B cell (primary cell): ENCODE results near the gene PTGES. TPM values are rescaled to one million over a fixed set of nuclear protein-coding genes. Genes with fewer than 3 reads are reported as not detected.

Experiments
- ATAC-seq: fragments of 200-7000 bp; cut with Tn5 transposase; one replicate; pipeline ENCODE4 v1.10.0; 2021; ENCODE audit warnings: low read depth, mild to moderate bottlenecking, moderate number of reproducible peaks, moderate library complexity
- CTCF ChIA-PET: fragments of 350-600 bp; sonication (Branson Sonifier 250); formaldehyde crosslinking; loops from one replicate; lab custom pipeline; 2021; ENCODE audit warnings: antibody characterized with exemption, inconsistent platforms; lab: Charles Lee
- POLR2A ChIA-PET: fragments of 350-600 bp; sonication (Branson Sonifier 250); formaldehyde crosslinking; loops from one replicate; lab custom pipeline; 2021; ENCODE audit warnings: antibody characterized with exemption; lab: Charles Lee
- DNase-seq: peaks from one replicate; pipeline ENCODE4 v3.0.0; 2013
- H2AFZ ChIP-seq: 2 replicates; pipeline ENCODE4 v1.6.1; 2012; ENCODE audit warnings: mild to moderate bottlenecking, low read depth, low read length; ENCODE audit not compliant: insufficient read depth, poor library complexity, severe bottlenecking
- H3K27ac ChIP-seq, 2 donors: 1 replicate in 1 of 2; 2 replicates in 1 of 2; pipeline ENCODE4 v1.5.1; 2012 to 2013; ENCODE audit warnings: low read length in 2 of 2, mild to moderate bottlenecking in 2 of 2, moderate library complexity in 1 of 2
- H3K27me3 ChIP-seq, 4 experiments: fragments of 200-600 bp in 1 of 4; sonication (generic) in 1 of 4; replicated peaks in 1 of 4; 1 replicate in 2 of 4; 2 replicates in 2 of 4; pipeline versions ENCODE4 v1.6.1 to v1.7.0; 2013 to 2016; ENCODE audit warnings: low read length in 3 of 4, mild to moderate bottlenecking in 2 of 4, mixed read lengths in 1 of 4, moderate library complexity in 1 of 4; ENCODE audit not compliant: insufficient read depth in 4 of 4, control insufficient read depth in 3 of 4; ENCODE audit errors: control extremely low read depth in 1 of 4
- H3K36me3 ChIP-seq, 2 experiments: replicated peaks in 1 of 2; 1 replicate in 1 of 2; 2 replicates in 1 of 2; pipeline versions ENCODE4 v1.6.1 to v1.7.1; 2013; ENCODE audit warnings: low read length in 1 of 2; ENCODE audit not compliant: insufficient read depth in 2 of 2, control insufficient read depth in 1 of 2; ENCODE audit errors: control extremely low read depth in 1 of 2, extremely low read depth in 1 of 2
- H3K4me1 ChIP-seq, 2 donors: fragments of 200-600 bp in 1 of 2; sonication (generic) in 1 of 2; 1 replicate in 1 of 2; 2 replicates in 1 of 2; pipeline versions ENCODE4 v1.5.1 to v1.6.1; 2013 to 2017; ENCODE audit warnings: low read length in 2 of 2; ENCODE audit not compliant: control insufficient read depth in 2 of 2, insufficient read depth in 2 of 2
- H3K4me2 ChIP-seq: replicated peaks from 2 replicates; pipeline ENCODE3; 2012; ENCODE audit warnings: mild to moderate bottlenecking, low read depth, low read length; ENCODE audit not compliant: poor library complexity, severe bottlenecking
- H3K4me3 ChIP-seq, 5 experiments: fragments of 200-600 bp in 1 of 5; sonication (generic) in 1 of 5; 1 replicate in 3 of 5; 2 replicates in 2 of 5; pipeline versions ENCODE4 v1.5.1 to v1.7.0; 2011 to 2016; ENCODE audit warnings: low read length in 4 of 5, mild to moderate bottlenecking in 4 of 5, low read depth in 2 of 5, control low read depth in 1 of 5, moderate library complexity in 1 of 5; ENCODE audit not compliant: insufficient read depth in 1 of 5; ENCODE audit errors: control extremely low read depth in 1 of 5, extremely low read depth in 1 of 5
- H3K79me2 ChIP-seq: fragments of 200-600 bp; sonication (generic); one replicate; pipeline ENCODE4 v1.6.0; 2016; ENCODE audit warnings: low read length; ENCODE audit not compliant: control insufficient read depth, insufficient read depth
- H3K9ac ChIP-seq: fragments of 200-600 bp; sonication (generic); 2 replicates; pipeline ENCODE4 v1.6.1; 2017; ENCODE audit warnings: mild to moderate bottlenecking, low read length, moderate library complexity
- H3K9me3 ChIP-seq, 3 donors: one replicate each; pipeline versions ENCODE4 v1.6.1 to v1.7.1; 2013; ENCODE audit warnings: low read length in 2 of 3; ENCODE audit not compliant: control insufficient read depth in 2 of 3, insufficient read depth in 1 of 3; ENCODE audit errors: control extremely low read depth in 1 of 3
- H4K20me1 ChIP-seq: 2 replicates; pipeline ENCODE4 v1.6.0; 2012; ENCODE audit warnings: mild to moderate bottlenecking, low read length; ENCODE audit not compliant: insufficient read depth, control insufficient read depth, poor library complexity, severe bottlenecking
- H3K27ac Mint-ChIP-seq: one replicate; pipeline ENCODE4 v1.8.0; 2021; ENCODE audit warnings: mixed read lengths
- H3K27me3 Mint-ChIP-seq: one replicate; pipeline ENCODE4 v1.8.0; 2021; ENCODE audit warnings: mixed read lengths
- H3K4me1 Mint-ChIP-seq: one replicate; pipeline ENCODE4 v1.8.0; 2021; ENCODE audit warnings: mixed read lengths
- H3K4me3 Mint-ChIP-seq: one replicate; pipeline ENCODE4 v1.8.0; 2021; ENCODE audit warnings: mixed read lengths
- H3K9me3 Mint-ChIP-seq: one replicate; pipeline ENCODE4 v1.8.0; 2022; ENCODE audit warnings: mixed read lengths; ENCODE audit not compliant: insufficient read depth
- CTCF ChIP-seq: fragments of 200-600 bp; IDR thresholded peaks from one replicate; pipeline ENCODE4 v1.8.0; 2022; ENCODE audit warnings: antibody characterized with exemption, mild to moderate bottlenecking
- EZH2 ChIP-seq: IDR thresholded peaks from 2 replicates; pipeline ENCODE4 v1.6.1; 2012; ENCODE audit warnings: borderline replicate concordance, low read depth, mild to moderate bottlenecking, moderate library complexity, low read length; ENCODE audit not compliant: insufficient read depth, poor library complexity, severe bottlenecking
- WGBS: methylation state at CpG from one replicate; pipeline ENCODE4 v1.1.5; 2013; ENCODE audit warnings: missing lambda C conversion rate; ENCODE audit not compliant: insufficient coverage; 5-methylcytosine and 5-hydroxymethylcytosine counted together
- intact Hi-C: fragments of 100-400 bp; cut with micrococcal nuclease; formaldehyde crosslinking; loops from one replicate; pipeline ENCODE4 v1.10.0; 2022
- polyA plus RNA-seq: library from polyadenylated mRNA; depleted of rRNA; stranded (reverse); fragments of >200 nt; gene quantifications from 2 replicates; pipeline ENCODE4 v1.2.3, GENCODE V29; 2012
- total RNA-seq, 2 donors: library from RNA; stranded (reverse); fragments of 120-200 nt in 1 of 2; gene quantifications; 1 replicate in 1 of 2; 2 replicates in 1 of 2; pipeline versions ENCODE4 v1.2.3 to v1.2.4, GENCODE V29; 2013 to 2022

PTGES gene
- total and polyA plus RNA-seq, 2 donors (not counting 1 experiment from before 2014, with no cell fraction given), result not detected

GRCh38 chr9:129775448-129775798 is 22.6 kb upstream of the PTGES start:
- no peaks in the 10 kb centered on the region for H3K4me1 Mint-ChIP-seq
- ChIA-PET POLR2A (no interaction called here), CTCF (no interaction called here)
- peaks cover 0 to 35% (median 7%) of the 10 kb centered on the region in 4 experiments for H3K27me3 ChIP-seq
- H2AFZ ChIP-seq, result no peak overlapping the region
- H3K4me3 Mint-ChIP-seq, result no peak overlapping the region
- no peaks in the 10 kb centered on the region for H3K9me3 ChIP-seq
- H3K4me2 ChIP-seq, result no peak overlapping the region
- 76% methylated on average over 2 of the region's 2 CpGs for WGBS
- H3K9ac ChIP-seq, result no peak overlapping the region
- H3K9me3 Mint-ChIP-seq, result no peaks in the 10 kb centered on the region
- H3K27me3 Mint-ChIP-seq, result peaks cover 22% of the 10 kb centered on the region
- no peak overlapping the region for H3K27ac Mint-ChIP-seq
- intact Hi-C loops, result no loop called here
- no peaks in the 10 kb centered on the region for H3K36me3 ChIP-seq
- no peaks in the 10 kb centered on the region for H3K4me1 ChIP-seq
- no peaks in the 10 kb centered on the region for H3K79me2 ChIP-seq
- no peaks in the 10 kb centered on the region for H4K20me1 ChIP-seq
- no peak overlapping the region for H3K27ac ChIP-seq
- no peak for ATAC-seq
- TF ChIP-seq CTCF, result no peak
- TF ChIP-seq EZH2, result no peak
- no peak for DNase-seq
- H3K4me3 ChIP-seq, result no peak overlapping the region

DNA sequence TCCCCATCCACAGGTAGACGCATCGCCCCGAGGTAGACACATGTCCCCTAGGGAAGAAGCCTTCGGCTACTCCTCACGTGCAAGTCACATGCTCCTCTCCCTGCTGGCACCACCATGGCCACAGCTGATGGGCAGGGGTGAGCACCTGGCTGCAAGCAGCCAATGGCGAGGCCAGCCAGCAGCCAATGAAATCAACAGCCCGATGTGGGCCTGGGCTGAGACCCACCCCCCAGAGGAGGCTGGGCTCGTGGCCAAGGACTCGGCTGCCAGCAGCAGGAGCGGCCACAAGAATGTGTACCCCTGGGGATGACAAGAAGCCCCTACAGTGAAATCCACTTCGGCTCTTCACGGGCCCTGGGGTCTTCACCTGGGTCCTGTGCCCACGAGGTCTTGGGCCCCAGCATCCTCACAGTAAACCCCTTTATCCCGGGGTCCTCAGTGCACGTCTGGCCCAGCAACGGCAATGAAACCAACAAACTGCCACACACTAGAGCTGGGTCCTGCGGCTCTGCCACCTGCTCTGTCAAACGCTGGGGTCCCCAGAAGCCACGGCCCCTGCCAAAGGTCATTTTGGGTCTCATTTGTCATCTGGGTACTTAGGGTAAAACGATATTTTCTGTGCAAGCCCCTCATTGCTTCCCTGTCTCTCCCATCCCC is 22.1 kb upstream of the PTGES start:
- no peaks in the 10 kb centered on the region for H3K4me1 ChIP-seq
- WGBS, result 84% methylated on average over 20 of the region's 20 CpGs
- H3K27me3 Mint-ChIP-seq, result peaks cover 22% of the 10 kb centered on the region

More for the DNA sequence above, 22.1 kb upstream of the PTGES start:
- Mint-ChIP-seq H3K4me1 (no peaks in the 10 kb centered on the region), H3K9me3 (no peaks in the 10 kb centered on the region), H3K27ac (no peak overlapping the region), H3K4me3 (no peak overlapping the region)
- CTCF ChIA-PET, result no interaction called here
- no peak for ATAC-seq
- intact Hi-C loops, result no loop called here
- no peaks in the 10 kb centered on the region for H4K20me1 ChIP-seq
- POLR2A ChIA-PET, result no interaction called here
- H3K9me3 ChIP-seq, result no peaks in the 10 kb centered on the region
- H3K36me3 ChIP-seq, result no peaks in the 10 kb centered on the region
- DNase-seq, result no peak
- no peak overlapping the region for H2AFZ ChIP-seq
- no peak overlapping the region for H3K27ac ChIP-seq
- H3K9ac ChIP-seq, result no peak overlapping the region
- TF ChIP-seq CTCF, result no peak
- no peak for TF ChIP-seq EZH2
- no peak overlapping the region for H3K4me3 ChIP-seq
- peaks cover 0 to 35% (median 7%) of the 10 kb centered on the region in 4 experiments for H3K27me3 ChIP-seq
- no peak overlapping the region for H3K4me2 ChIP-seq
- H3K79me2 ChIP-seq, result no peaks in the 10 kb centered on the region
